GM10266 (cell line): ENCODE results near the gene LY9.

Experiments
- DNase-seq: peaks from one replicate; pipeline ENCODE4 v3.0.0; 2012; ENCODE audit errors: extremely low spot score
- TF ChIP-seq, protein P1 (sequence below): IDR thresholded peaks from 2 replicates; pipeline ENCODE4 v1.5.1; 2012; ENCODE audit warnings: mild to moderate bottlenecking, low read depth; ENCODE audit not compliant: control insufficient read depth, insufficient read depth; ENCODE audit errors: missing control alignments

The LY9 gene

DNA sequence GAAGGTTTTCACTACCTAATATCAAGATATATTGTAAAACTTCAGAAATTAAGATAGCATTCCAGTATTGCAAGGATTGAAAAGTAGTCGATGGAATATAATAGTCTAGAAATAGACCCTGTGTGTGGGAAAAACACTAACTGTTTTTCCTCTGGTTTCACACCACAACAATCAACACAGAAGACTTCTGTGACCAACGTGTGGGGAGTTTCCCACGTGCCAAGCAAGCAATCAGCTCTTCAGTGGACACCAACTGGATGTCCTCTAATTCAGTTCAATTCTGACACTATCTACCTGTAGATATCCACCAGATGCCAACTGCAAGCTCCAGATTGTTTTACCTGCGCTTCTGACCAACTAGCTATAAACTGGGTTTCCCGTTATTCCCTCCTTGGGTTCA is 54.6 kb downstream of the LY9 start:
- TF ChIP-seq, protein P1, sequence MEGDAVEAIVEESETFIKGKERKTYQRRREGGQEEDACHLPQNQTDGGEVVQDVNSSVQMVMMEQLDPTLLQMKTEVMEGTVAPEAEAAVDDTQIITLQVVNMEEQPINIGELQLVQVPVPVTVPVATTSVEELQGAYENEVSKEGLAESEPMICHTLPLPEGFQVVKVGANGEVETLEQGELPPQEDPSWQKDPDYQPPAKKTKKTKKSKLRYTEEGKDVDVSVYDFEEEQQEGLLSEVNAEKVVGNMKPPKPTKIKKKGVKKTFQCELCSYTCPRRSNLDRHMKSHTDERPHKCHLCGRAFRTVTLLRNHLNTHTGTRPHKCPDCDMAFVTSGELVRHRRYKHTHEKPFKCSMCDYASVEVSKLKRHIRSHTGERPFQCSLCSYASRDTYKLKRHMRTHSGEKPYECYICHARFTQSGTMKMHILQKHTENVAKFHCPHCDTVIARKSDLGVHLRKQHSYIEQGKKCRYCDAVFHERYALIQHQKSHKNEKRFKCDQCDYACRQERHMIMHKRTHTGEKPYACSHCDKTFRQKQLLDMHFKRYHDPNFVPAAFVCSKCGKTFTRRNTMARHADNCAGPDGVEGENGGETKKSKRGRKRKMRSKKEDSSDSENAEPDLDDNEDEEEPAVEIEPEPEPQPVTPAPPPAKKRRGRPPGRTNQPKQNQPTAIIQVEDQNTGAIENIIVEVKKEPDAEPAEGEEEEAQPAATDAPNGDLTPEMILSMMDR: no peak
- DNase-seq: no peak

DNA sequence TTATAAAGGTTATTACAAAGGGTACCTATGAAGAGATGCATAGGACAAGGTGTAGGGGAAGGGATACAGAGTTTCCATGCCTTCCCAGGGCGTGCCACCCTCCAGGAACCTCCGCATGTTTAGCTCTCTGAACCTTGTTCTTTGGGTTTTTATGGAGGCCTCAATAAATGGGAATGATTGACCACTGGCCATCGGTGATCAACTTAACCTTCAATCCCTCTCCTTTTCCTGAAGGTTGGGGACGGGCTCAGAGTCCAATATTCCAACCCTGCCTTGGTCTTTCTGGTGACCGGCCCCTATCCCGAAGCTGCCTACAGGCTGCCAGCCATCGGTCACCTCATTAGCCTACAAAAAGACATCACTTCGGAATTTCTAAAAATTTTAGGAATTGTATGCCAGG is 55.0 kb downstream of the LY9 start:
- TF ChIP-seq, protein P1: no peak
- no peak for DNase-seq

DNA sequence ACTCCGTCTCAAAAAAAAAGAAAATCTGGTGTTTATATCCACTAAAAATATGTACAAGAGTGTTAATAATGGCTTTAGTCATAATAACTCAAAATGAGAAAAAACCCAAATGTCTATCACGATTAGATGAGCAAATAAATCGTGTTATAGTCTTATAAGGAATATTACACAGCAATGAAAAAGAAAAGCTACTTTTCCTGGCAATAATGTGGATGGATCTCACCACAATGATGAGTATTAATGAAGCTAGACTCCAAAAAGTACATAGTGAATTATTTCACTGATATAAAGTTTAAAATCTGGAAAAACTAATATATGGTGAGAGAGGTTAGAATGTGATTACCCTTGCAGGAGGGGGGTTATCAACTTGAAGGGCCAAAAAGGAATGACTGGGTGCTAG is 57.0 kb downstream of the LY9 start:
- TF ChIP-seq, protein P1: no peak
- no peak for DNase-seq

DNA sequence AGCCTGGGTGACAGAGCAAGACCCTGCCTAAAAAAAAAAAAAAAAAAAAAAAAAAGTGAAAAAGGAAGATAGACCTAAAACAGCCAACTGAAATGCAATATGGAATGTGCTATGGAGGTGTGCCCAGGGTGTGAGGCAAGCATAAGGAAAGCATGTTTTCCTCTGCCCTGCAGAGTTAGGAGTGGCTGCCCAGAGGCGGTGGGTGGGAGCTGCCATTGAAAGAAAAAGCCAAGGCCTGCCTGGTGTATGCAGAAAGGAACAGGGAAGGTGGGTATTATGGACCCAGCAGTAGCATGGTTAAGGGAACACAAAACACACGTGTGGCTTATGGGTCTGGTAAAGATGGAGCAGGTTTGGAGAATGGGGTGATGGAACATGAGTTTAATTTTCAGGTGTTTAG is 57.8 kb downstream of the LY9 start:
- no peak for DNase-seq
- TF ChIP-seq, protein P1: no peak

DNA sequence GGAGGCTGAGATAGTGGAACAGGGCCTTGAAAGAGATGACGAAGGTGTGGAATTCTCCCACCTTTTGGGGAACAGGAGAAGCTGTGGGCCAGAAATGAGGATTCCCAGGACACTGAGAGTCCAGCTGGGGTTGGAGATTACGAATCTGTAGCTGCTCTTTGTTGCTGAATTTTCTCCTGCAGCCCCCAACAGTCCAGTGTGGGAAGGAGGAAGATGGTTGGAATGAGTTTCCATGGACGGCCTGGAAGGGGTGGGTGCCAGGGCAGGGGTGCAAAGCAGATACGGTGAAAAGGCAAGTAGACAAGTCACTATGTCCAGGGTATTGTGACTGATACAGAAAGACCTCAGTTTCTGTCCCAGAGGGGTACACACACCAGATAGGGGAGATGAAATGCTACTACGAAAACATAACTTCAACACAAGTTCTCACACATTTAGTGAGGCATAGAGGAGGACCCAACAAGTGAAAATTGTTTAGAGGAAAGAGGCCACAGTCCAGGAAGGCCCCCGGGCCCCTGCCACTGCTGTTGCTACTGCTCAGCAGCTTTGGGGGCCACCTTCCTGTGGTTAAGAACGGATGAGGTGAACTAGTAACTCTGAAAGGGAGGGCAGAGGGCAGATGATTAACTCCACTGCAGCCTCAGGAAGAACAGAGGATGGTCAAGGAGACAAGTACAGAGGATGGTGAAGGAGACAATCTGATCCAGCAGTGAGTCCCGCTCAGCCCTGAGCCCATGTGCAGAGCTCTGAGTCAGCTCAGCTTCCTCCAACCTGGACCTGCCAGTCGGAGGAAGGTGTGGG is 59.4 kb downstream of the LY9 start:
- DNase-seq: peak; percentile 43
- TF ChIP-seq, protein P1: no peak

DNA sequence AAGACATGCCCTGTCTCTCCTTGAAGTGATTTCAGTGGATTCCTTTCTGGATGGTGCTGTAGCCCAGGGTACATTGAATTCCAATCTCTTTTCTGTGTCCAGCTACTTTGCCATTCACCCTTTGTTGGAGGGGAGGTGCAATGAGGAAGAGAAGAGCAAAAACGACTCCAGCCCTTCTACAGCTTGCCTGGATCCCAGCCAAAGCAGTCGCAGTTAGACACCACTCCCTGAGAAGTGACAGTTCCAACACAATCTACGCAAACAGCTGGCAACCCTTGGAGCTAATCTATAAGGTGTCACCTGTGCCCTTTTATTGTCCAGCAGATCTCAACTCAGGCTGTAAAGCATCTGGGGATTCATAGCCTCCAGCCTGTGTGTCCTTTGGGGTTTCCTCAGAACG is 62.1 kb downstream of the LY9 start:
- no peak for DNase-seq
- TF ChIP-seq, protein P1: no peak

DNA sequence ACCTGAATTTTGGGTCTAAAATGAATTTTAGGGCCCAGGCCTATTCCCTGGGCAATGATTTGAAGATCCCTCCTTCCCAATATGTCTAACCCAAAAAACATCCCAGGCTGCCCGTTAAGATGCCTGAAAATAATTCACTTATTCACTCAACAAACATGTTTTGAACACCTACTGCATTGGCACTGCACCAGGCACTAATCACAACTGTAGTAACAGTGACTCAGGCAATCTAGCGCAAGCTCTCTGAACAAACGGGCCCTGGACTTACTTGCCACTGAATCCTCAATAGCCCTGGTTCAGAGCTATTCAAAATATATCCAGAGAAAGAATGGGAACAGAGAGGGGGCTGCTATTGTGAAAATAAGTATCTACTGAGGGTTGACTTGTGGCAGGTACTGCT is 62.5 kb downstream of the LY9 start:
- TF ChIP-seq, protein P1: no peak
- DNase-seq: no peak
